HG02763 (cell line): ENCODE measurements around the gene MECP2.
"Not testable (repeated sequence)": the region's sequence is repeated elsewhere in the genome, so short reads cannot be mapped to it uniquely, and the experiment has no call there.

Experiments
- ATAC-seq: cut with Tn5 transposase; IDR thresholded peaks from one replicate; pipeline ENCODE4 v1.9.1; 2021; ENCODE audit warnings: mild to moderate bottlenecking, moderate library complexity; ENCODE audit not compliant: unreplicated experiment

The MECP2 gene

GRCh38 chrX:153999359-154000037, 98.0 kb downstream of the MECP2 start:
- ATAC-seq: no peak

- no peak for ATAC-seq
These were observed 102.0 kb downstream of the MECP2 start for GRCh38 chrX:153995504-153995903.

GRCh38 chrX:153994398-153994797, 103.1 kb downstream of the MECP2 start:
- ATAC-seq: not testable (repeated sequence)

GRCh38 chrX:153993978-153994377, 103.5 kb downstream of the MECP2 start:
- no peak for ATAC-seq

- ATAC-seq: no peak
These were observed 104.4 kb downstream of the MECP2 start for GRCh38 chrX:153993079-153993478.

- no peak for ATAC-seq
These were observed 105.3 kb downstream of the MECP2 start for GRCh38 chrX:153992180-153992579.

- no peak for ATAC-seq
These were observed 106.4 kb downstream of the MECP2 start for GRCh38 chrX:153991013-153991580.

- no peak for ATAC-seq
These were observed 107.4 kb downstream of the MECP2 start for GRCh38 chrX:153989973-153990655.

- ATAC-seq: no peak
These were observed 109.0 kb downstream of the MECP2 start for GRCh38 chrX:153988493-153988892.

- no peak for ATAC-seq
These were observed 113.0 kb downstream of the MECP2 start for GRCh38 chrX:153984351-153985178.

GRCh38 chrX:153983321-153983801, 114.2 kb downstream of the MECP2 start:
- no peak for ATAC-seq

- no peak for ATAC-seq
These were observed 115.6 kb downstream of the MECP2 start for GRCh38 chrX:153981771-153982533.

- ATAC-seq: no peak
These were observed 116.3 kb downstream of the MECP2 start for GRCh38 chrX:153981231-153981630.

- ATAC-seq: not testable (repeated sequence)
These were observed 117.1 kb downstream of the MECP2 start for GRCh38 chrX:153980394-153980793.

- no peak for ATAC-seq
These were observed 122.7 kb downstream of the MECP2 start for GRCh38 chrX:153974726-153975286.

- ATAC-seq: no peak
These were observed 123.4 kb downstream of the MECP2 start for GRCh38 chrX:153974003-153974725.

GRCh38 chrX:153973127-153974002, 124.2 kb downstream of the MECP2 start:
- ATAC-seq: no peak

GRCh38 chrX:153972368-153973126, 125.0 kb downstream of the MECP2 start, which contains the start of gene TMEM187:
TSS of gene TMEM187 (plus strand) at chrX:153972754. CDS start at chrX:153982063, 9,309 bp downstream.
- ATAC-seq: peak; percentile 51
